PC-9 (cell line): ENCODE measurements around the gene DUS1L. TPM values are rescaled to one million over a fixed set of nuclear protein-coding genes. Genes with fewer than 3 reads are reported as not detected.
A peak's percentile ranks its signal among the peaks of the same experiment; 100 is the strongest.

Experiments
- Bru-seq: library from RNA; stranded (reverse); fragments of 400-500 nt; gene quantifications from one replicate; lab custom pipeline; 2021; lab: Mats Ljungman, UMichigan
- BruChase-seq, 2 experiments: library from RNA; stranded (reverse); fragments of 400-500 nt; gene quantifications; one replicate each; lab custom pipeline; 2021; lab: Mats Ljungman, UMichigan
- BruUV-seq: library from RNA; stranded (reverse); fragments of 400-500 nt; replicated peaks from 2 replicates; lab custom pipeline; 2021; lab: Mats Ljungman, UMichigan
- CTCF ChIA-PET: fragments of 300-600 bp; sonication (Branson Sonifier 250); formaldehyde crosslinking; loops from one replicate; lab custom pipeline; 2022; ENCODE audit warnings: antibody characterized with exemption; lab: Charles Lee
- POLR2A ChIA-PET: fragments of 300-600 bp; sonication (Branson Sonifier 250); formaldehyde crosslinking; loops from one replicate; lab custom pipeline; 2022; ENCODE audit warnings: antibody characterized with exemption; ENCODE audit not compliant: unreplicated experiment; lab: Charles Lee
- DNase-seq, 2 experiments: peaks; one replicate each; pipeline versions ENCODE4 v3.0.0 to v3.0.0-alpha.2; 2015 to 2022; ENCODE audit warnings: mixed read lengths in 1 of 2
- H2AFZ ChIP-seq: fragments of 200-600 bp; sonication (generic); 2 replicates; pipeline ENCODE4 v1.8.1; 2017; ENCODE audit warnings: antibody characterized with exemption
- H3F3A ChIP-seq: fragments of 200-600 bp; sonication (generic); 2 replicates; pipeline ENCODE4 v1.8.1; 2017; ENCODE audit warnings: antibody characterized with exemption, mild to moderate bottlenecking, low read depth; ENCODE audit not compliant: insufficient read depth
- H3K27ac ChIP-seq: fragments of 200-600 bp; sonication (generic); 2 replicates; pipeline ENCODE4 v1.6.1; 2016; ENCODE audit warnings: mixed run types
- H3K27me3 ChIP-seq: fragments of 200-600 bp; sonication (generic); 2 replicates; pipeline ENCODE4 v1.6.1; 2016; ENCODE audit warnings: low read depth, mixed run types; ENCODE audit not compliant: insufficient read depth
- H3K36me3 ChIP-seq: fragments of 200-600 bp; sonication (generic); 2 replicates; pipeline ENCODE4 v1.6.1; 2016; ENCODE audit warnings: low read depth, mixed run types
- H3K4me1 ChIP-seq: fragments of 200-600 bp; sonication (generic); replicated peaks from 2 replicates; pipeline ENCODE4 v1.6.1; 2016; ENCODE audit warnings: mixed run types; ENCODE audit not compliant: insufficient read depth
- H3K4me2 ChIP-seq: fragments of 200-600 bp; sonication (generic); 2 replicates; pipeline ENCODE4 v1.6.1; 2017; ENCODE audit warnings: mixed run types
- H3K4me3 ChIP-seq: fragments of 200-600 bp; sonication (generic); 2 replicates; pipeline ENCODE4 v1.6.1; 2016; ENCODE audit warnings: mixed run types
- H3K79me2 ChIP-seq: fragments of 200-600 bp; sonication (generic); 2 replicates; pipeline ENCODE4 v1.6.1; 2017; ENCODE audit warnings: low read depth, mixed run types
- H3K9me2 ChIP-seq: fragments of 200-600 bp; sonication (generic); 2 replicates; pipeline ENCODE4 v1.8.1; 2017; ENCODE audit warnings: mild to moderate bottlenecking; ENCODE audit not compliant: insufficient read depth
- H3K9me3 ChIP-seq: fragments of 200-600 bp; sonication (generic); 2 replicates; pipeline ENCODE4 v1.8.1; 2016; ENCODE audit warnings: low read depth; ENCODE audit not compliant: insufficient read depth
- H4K20me1 ChIP-seq: fragments of 200-600 bp; sonication (generic); 2 replicates; pipeline ENCODE4 v1.8.1; 2017; ENCODE audit not compliant: insufficient read depth
- CTCF ChIP-seq: fragments of 200-600 bp; sonication (generic); conservative IDR thresholded peaks from 2 replicates; pipeline ENCODE4 v1.6.1; 2017; ENCODE audit warnings: mixed run types, antibody characterized with exemption, mild to moderate bottlenecking, moderate library complexity
- EZH2 ChIP-seq: fragments of 200-600 bp; sonication (generic); IDR thresholded peaks from 2 replicates; pipeline ENCODE4 v1.8.0; 2017; ENCODE audit warnings: antibody characterized with exemption, low read depth
- intact Hi-C: fragments of 100-400 bp; cut with micrococcal nuclease; formaldehyde crosslinking; loops from one replicate; pipeline ENCODE4 v1.10.0; 2022; ENCODE audit not compliant: unreplicated experiment
- long read RNA-seq: library from polyadenylated mRNA; stranded (forward); transcript quantifications from one replicate; pipeline ENCODE4 v2.0.0, GENCODE V29; 2022
- total RNA-seq: library from RNA; stranded (reverse); gene quantifications from 2 replicates; pipeline ENCODE4 v1.2.3, GENCODE V29; 2021

DUS1L gene
- total RNA-seq (138 and 175 TPM in 2 replicates), Bru-seq, nascent RNA (percentile 62 among the genes with signal in this experiment), BruChase-seq, experiment 1, labeled RNA remaining after a 2-hour chase (percentile 79 among the genes with signal in this experiment), BruChase-seq, experiment 2, labeled RNA remaining after a 6-hour chase (percentile 91 among the genes with signal in this experiment)
- long read RNA-seq, partial matches to known transcripts: 21 of 243 reads
- long read RNA-seq, other reads (novel, unspliced or antisense): 217 of 243 reads

GRCh38 chr17:82065638-82066303 lies at the start of gene DUS1L:
TSS of gene DUS1L (minus strand) at chr17:82065804. CDS start at chr17:82065059, 745 bp downstream.
- ChIA-PET POLR2A (interaction anchor here (1.2 kb wide), 1 partner anchor 28 kb away, joined by 5 read pairs; the partner anchor contains the start of gene DCXR), CTCF (interaction anchor here (0.6 kb wide), 2 partner anchors 28 to 105 kb away, joined by 3 read pairs; partner anchors contain the start of gene DCXR)
- peak within 1 kb of the TSS; percentile 89 for H3K4me2 ChIP-seq
- H2AFZ ChIP-seq: peak within 1 kb of the TSS; percentile 92
- DNase-seq: peak in 1 of 2 experiments; percentile 54
- TF ChIP-seq CTCF (no peak), EZH2 (no peak)
- H3F3A ChIP-seq: no peaks in the 10 kb centered on the region
- intact Hi-C loops: no loop called here
- peaks cover 9% of the 10 kb centered on the region; the same call in 1 of the 2 replicates for H3K4me1 ChIP-seq
- H4K20me1 ChIP-seq: no peaks in the 10 kb centered on the region
- H3K79me2 ChIP-seq: peaks cover 17% of the 10 kb centered on the region; the same call in 1 of the 2 replicates
- no peak within 1 kb of the TSS for H3K27ac ChIP-seq
- H3K9me2 ChIP-seq: no peaks in the 10 kb centered on the region
- no peaks in the 10 kb centered on the region for H3K9me3 ChIP-seq
- H3K27me3 ChIP-seq: no peaks in the 10 kb centered on the region
- no peaks in the 10 kb centered on the region for H3K36me3 ChIP-seq
- no TSS peak for BruUV-seq
- peak within 1 kb of the TSS; percentile 71 for H3K4me3 ChIP-seq

- BruUV-seq: no TSS peak
- H3K27ac ChIP-seq: no peak overlapping the region
- no peak for DNase-seq
- H2AFZ ChIP-seq: no peak overlapping the region
- H4K20me1 ChIP-seq: no peaks in the 10 kb centered on the region
- H3K27me3 ChIP-seq: no peaks in the 10 kb centered on the region
- H3K36me3 ChIP-seq: no peaks in the 10 kb centered on the region
- no peaks in the 10 kb centered on the region for H3K9me2 ChIP-seq
- TF ChIP-seq EZH2 (no peak), CTCF (no peak)
- H3K4me2 ChIP-seq: no peak overlapping the region
- ChIA-PET CTCF (no interaction called here), POLR2A (interaction anchor here (0.6 kb wide), 1 partner anchor 461 kb away, joined by 4 read pairs; no protein-coding TSS in a partner anchor)
- no peaks in the 10 kb centered on the region for H3K79me2 ChIP-seq
- H3K4me3 ChIP-seq: no peak overlapping the region
- H3K9me3 ChIP-seq: no peaks in the 10 kb centered on the region
- peaks cover 8% of the 10 kb centered on the region for H3F3A ChIP-seq
- H3K4me1 ChIP-seq: peaks cover 10% of the 10 kb centered on the region
- intact Hi-C loops: no loop called here
Observed at GRCh38 chr17:82114872-82115271, 49.3 kb upstream of the DUS1L start.

GRCh38 chr17:82114447-82114846 lies 48.8 kb upstream of the DUS1L start:
- H3K36me3 ChIP-seq: no peaks in the 10 kb centered on the region
- no peak overlapping the region for H2AFZ ChIP-seq
- no peaks in the 10 kb centered on the region for H4K20me1 ChIP-seq
- peaks cover 15% of the 10 kb centered on the region for H3K4me1 ChIP-seq
- TF ChIP-seq EZH2 (no peak), CTCF (no peak)
- peaks cover 9% of the 10 kb centered on the region for H3F3A ChIP-seq
- no TSS peak for BruUV-seq
- DNase-seq: no peak
- intact Hi-C loops: no loop called here
- no peak overlapping the region for H3K4me2 ChIP-seq
- H3K27ac ChIP-seq: no peak overlapping the region
- H3K27me3 ChIP-seq: no peaks in the 10 kb centered on the region
- ChIA-PET POLR2A (interaction anchor here (0.6 kb wide), 1 partner anchor 460 kb away, joined by 4 read pairs; no protein-coding TSS in a partner anchor), CTCF (no interaction called here)
- H3K9me2 ChIP-seq: no peaks in the 10 kb centered on the region
- H3K9me3 ChIP-seq: no peaks in the 10 kb centered on the region
- no peak overlapping the region for H3K4me3 ChIP-seq
- H3K79me2 ChIP-seq: no peaks in the 10 kb centered on the region
